KOPT-K1 (cell line): ENCODE measurements around the gene ATP2B1.

ENCODE experiments used
- H3K27ac ChIP-seq: fragments of 200-600 bp; sonication (generic); 2 replicates; pipeline ENCODE4 v1.5.1; 2016; ENCODE audit warnings: antibody characterized with exemption, mild to moderate bottlenecking, low read depth, low read length; ENCODE audit not compliant: poor library complexity, severe bottlenecking
- H3K36me3 ChIP-seq: fragments of 200-600 bp; sonication (generic); 2 replicates; pipeline ENCODE4 v1.5.1; 2017; ENCODE audit warnings: antibody characterized with exemption, mild to moderate bottlenecking, low read length, moderate library complexity; ENCODE audit not compliant: insufficient read depth
- H3K9me3 ChIP-seq: fragments of 200-600 bp; sonication (generic); 2 replicates; pipeline ENCODE4 v1.5.1; 2017; ENCODE audit warnings: antibody characterized with exemption, low read length, mild to moderate bottlenecking; ENCODE audit not compliant: insufficient read depth, poor library complexity, severe bottlenecking

Gene ATP2B1

GRCh38 chr12:89542912-89543592 is 165.6 kb downstream of the ATP2B1 start:
- H3K36me3 ChIP-seq = no peaks in the 10 kb centered on the region
- no peaks in the 10 kb centered on the region for H3K9me3 ChIP-seq
- no peak overlapping the region for H3K27ac ChIP-seq

GRCh38 chr12:89542236-89542635 is 166.4 kb downstream of the ATP2B1 start:
- no peak overlapping the region for H3K27ac ChIP-seq
- no peaks in the 10 kb centered on the region for H3K36me3 ChIP-seq
- H3K9me3 ChIP-seq = no peaks in the 10 kb centered on the region

- Histone ChIP-seq H3K9me3 (no peaks in the 10 kb centered on the region), H3K27ac (no peak overlapping the region), H3K36me3 (no peaks in the 10 kb centered on the region)
Observed at GRCh38 chr12:89540586-89540985, 168.1 kb downstream of the ATP2B1 start.

- Histone ChIP-seq H3K27ac (no peak overlapping the region), H3K9me3 (no peaks in the 10 kb centered on the region), H3K36me3 (no peaks in the 10 kb centered on the region)
Observed at GRCh38 chr12:89539426-89540223, 169.0 kb downstream of the ATP2B1 start.

GRCh38 chr12:89538897-89539296 is 169.7 kb downstream of the ATP2B1 start:
- Histone ChIP-seq H3K27ac (no peak overlapping the region), H3K9me3 (no peaks in the 10 kb centered on the region), H3K36me3 (no peaks in the 10 kb centered on the region)
